Astrocyte of the cerebellum (primary cell): ENCODE results near the gene CEP97.

ENCODE experiments used
- DNase-seq: peaks from one replicate; pipeline ENCODE4 v3.0.0-alpha.2; 2011; ENCODE audit warnings: low read depth
- H3K4me3 ChIP-seq: 2 replicates; pipeline ENCODE4 v1.5.1; 2011; ENCODE audit warnings: mild to moderate bottlenecking, low read depth, low read length, moderate library complexity
- CTCF ChIP-seq: IDR thresholded peaks from 2 replicates; pipeline ENCODE4 v1.5.1; 2012; ENCODE audit warnings: low read length, low read depth, moderate library complexity, mild to moderate bottlenecking; ENCODE audit errors: missing control alignments
- in situ Hi-C: cut with HindIII; loops from 2 replicates; pipeline ENCODE4 v1.10.0; 2017; ENCODE audit warnings: low sequenced_read_pairs

The CEP97 gene

GRCh38 chr3:101817992-101818391, 93.6 kb downstream of the CEP97 start:
- DNase-seq: no peak
- H3K4me3 ChIP-seq: no peak overlapping the region
- in situ Hi-C loops: no loop called here
- TF ChIP-seq CTCF: no peak

- no peak for DNase-seq
- in situ Hi-C loops: no loop called here
- TF ChIP-seq CTCF: no peak
- no peak overlapping the region for H3K4me3 ChIP-seq
Measured at GRCh38 chr3:101819649-101820206, 95.3 kb downstream of the CEP97 start.
